Medulla oblongata (tissue), 1 donor: ENCODE results near the gene MORC1.

ENCODE experiments used
- DNase-seq: peaks from one replicate; pipeline ENCODE4 v3.0.0-alpha.2; 2015; ENCODE audit errors: extremely low spot score

The MORC1 gene

DNA sequence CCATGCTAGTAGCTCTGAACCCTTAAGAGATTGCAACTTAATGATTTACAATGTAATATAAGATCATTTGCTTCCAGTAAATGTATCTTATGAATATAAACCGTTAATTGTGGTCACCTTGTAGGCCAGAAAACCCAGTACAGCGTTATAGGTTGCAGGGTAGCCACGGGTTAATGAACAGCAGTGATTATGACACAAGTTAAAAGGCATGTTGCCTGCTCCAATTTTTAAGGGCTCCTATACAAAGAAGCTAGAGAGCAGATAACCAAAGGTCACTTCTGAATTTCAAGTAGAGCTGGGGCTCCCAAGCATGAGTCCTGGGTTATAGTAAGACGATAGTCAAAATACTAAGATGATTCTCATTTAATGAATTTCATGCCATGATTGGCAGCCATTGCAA lies 177.8 kb downstream of the MORC1 start:
- DNase-seq, result no peak

DNA sequence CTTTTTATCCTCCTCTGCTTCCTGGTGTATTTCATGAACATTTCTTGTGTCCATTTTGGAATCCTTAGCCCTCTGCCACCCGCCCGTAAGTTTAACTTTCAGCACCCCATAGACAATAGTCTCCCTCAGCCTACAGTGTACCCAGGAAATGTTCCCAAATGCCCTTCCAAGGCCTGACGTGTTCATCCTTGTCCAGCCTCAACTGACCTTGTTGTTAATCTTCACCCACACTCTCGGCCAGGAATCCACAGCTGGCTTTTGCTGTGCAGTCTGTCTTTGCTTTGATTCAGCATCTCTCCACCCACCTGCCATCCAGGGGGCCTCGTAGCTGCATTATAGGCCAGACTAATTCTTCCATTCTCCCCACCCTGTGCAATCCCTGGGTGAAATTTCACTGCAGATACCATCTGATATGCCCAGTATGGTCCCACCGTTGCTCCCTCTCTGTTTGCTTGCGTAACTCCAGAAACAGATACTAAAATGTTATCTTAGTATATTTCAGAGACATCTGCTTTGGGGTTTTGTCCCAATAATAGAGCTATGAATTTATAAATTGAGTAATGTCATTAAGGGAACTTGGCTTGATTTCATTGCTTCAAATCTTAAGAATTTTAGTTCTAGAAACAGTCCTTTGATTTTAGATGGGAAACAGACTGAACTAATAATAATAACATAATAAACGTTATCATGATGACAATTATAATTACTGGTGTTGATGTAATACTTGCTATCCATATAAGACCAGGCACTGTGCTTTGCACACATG lies 180.8 kb downstream of the MORC1 start:
- DNase-seq, result no peak

DNA sequence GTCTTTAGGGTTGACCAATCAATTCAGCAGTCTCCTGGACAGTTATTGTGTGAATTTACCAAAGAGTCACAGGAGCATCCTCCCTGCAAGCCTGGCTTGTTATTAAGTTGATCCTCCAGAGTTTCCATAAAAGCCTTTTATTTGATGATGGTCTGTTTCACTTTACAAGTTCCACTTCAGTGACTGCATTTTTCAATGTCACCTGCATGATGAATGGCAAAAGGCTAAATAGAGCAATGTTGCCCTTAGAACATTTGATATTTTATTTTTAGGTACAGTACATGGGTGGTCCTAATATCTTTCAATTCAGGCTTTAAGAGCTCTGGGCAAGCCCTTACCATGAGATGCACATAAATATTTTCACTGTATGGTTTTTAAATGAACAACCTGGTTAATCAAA lies 186.9 kb downstream of the MORC1 start:
- no peak for DNase-seq

DNA sequence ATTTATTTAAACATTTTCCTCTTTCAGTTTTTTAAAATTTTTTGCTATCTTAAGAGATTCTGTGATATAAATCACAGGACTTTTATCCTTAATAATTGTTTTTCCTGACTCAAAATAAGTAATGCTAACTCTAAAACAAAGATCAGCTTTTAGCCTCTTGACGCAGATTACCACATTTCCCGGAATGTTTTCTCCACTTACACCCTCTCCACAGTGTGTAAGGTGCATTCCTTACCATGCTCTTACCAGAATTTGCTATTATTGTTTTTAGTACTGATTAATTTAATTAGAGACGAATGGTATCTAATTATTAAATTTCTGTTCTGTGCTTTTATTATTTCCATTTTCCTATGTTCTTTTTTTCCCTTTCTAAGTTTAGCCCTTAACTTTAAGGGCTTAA lies 199.1 kb downstream of the MORC1 start:
- DNase-seq, result no peak

DNA sequence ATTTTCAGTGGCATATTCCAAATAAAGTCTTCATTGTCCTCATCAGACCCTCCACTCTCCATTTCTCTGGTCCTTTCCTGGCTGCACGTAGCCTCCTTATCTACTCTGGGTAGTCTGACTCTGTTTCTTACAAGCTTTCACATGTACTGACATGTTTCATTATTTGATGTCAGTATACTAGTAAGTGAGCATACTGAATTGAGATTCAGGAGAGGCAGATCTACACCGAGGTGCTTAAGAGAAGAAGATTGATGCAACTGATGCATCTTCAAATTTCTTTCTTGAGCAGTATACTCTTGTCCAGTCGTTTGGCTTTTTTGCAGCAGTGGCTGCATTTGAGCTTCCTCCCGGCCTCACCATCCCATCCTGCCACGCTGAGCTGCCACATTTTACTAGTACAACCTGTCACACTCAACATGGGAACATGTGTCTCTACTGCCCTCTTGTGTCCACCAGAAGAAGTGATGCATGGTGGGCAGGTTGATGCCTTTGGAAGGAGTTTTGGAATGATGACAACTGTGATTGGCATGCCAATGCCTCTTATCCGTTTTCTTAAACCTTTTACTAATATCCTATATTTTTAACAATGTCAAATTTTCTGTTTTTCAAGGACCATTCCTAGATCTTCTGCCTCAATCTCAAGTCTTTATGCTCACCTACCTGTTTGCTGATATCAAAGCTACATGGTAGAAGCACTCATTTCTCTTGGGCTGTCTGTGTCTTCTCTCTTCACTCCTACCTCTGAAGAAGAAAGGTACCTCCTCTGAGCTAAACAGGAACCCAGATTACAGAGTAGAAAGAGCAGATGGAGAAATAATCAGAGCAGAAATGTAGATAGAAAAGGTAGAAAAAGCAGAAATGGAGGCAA lies 202.9 kb downstream of the MORC1 start:
- DNase-seq, result peak; percentile 68

DNA sequence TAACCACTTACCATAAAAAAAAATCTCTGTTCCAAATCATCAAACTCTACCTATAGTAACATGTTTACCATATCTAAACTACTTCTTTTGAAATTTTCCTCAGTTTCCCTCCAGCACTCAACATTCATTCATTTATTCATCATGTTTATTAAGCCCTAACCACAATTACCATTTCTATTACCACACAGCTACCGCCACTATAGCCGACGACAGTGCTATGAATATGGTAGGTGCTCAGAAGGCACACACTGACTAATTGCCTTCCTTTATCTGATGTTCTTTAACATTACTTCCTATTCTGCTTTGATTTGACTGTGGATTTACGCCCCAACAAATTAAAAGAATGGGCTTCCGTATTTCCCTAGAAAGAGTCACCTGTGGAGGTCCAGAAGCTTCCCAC lies 208.1 kb downstream of the MORC1 start:
- DNase-seq, result no peak
